HepG2 (cell line): ENCODE measurements around the gene ZNF500. TPM values are rescaled to one million over a fixed set of nuclear protein-coding genes. Genes with fewer than 3 reads are reported as not detected.
A peak's percentile ranks its signal among the peaks of the same experiment; 100 is the strongest.

Experiments used
- E2F5 ChIP-seq: sonication (generic); formaldehyde crosslinking; conservative IDR thresholded peaks from 2 replicates; pipeline ENCODE4 v1.4.0; 2020; ENCODE audit warnings: missing genetic modification reagents
- GZF1 ChIP-seq: sonication (generic); formaldehyde crosslinking; IDR thresholded peaks from 2 replicates; pipeline ENCODE4 v1.5.1; 2020; ENCODE audit warnings: mild to moderate bottlenecking, missing genetic modification reagents
- IKZF4 ChIP-seq: sonication (generic); formaldehyde crosslinking; IDR thresholded peaks from 2 replicates; pipeline ENCODE4 v1.5.1; 2020; ENCODE audit warnings: borderline replicate concordance, mild to moderate bottlenecking, low read depth, missing genetic modification reagents; ENCODE audit errors: not compliant biosample characterization
- ISX ChIP-seq: sonication (generic); formaldehyde crosslinking; conservative IDR thresholded peaks from 2 replicates; pipeline ENCODE4 v1.5.0; 2020; ENCODE audit warnings: missing genetic modification reagents
- KDM5B ChIP-seq: sonication (generic); formaldehyde crosslinking; IDR thresholded peaks from 2 replicates; pipeline ENCODE4 v1.4.0; 2020; ENCODE audit warnings: missing genetic modification reagents, mild to moderate bottlenecking, borderline replicate concordance
- MBNL3 ChIP-seq: fragments of 250-450 bp; sonication (Bioruptor Pico); conservative IDR thresholded peaks from 2 replicates; pipeline ENCODE4 v1.8.0; 2022; ENCODE audit warnings: mild to moderate bottlenecking, inconsistent platforms
- MEIS2 ChIP-seq: sonication (generic); formaldehyde crosslinking; IDR thresholded peaks from 2 replicates; pipeline ENCODE4 v1.9.0; 2021; ENCODE audit warnings: mild to moderate bottlenecking, missing genetic modification reagents
- PRPF4 ChIP-seq: fragments of 200-400 bp; formaldehyde crosslinking; IDR thresholded peaks from 2 replicates; pipeline ENCODE4 v1.6.1; 2016; ENCODE audit warnings: low read length, low read depth; ENCODE audit not compliant: poor library complexity, severe bottlenecking
- RORA ChIP-seq: sonication (generic); formaldehyde crosslinking; IDR thresholded peaks from 2 replicates; pipeline ENCODE4 v1.5.0; 2020; ENCODE audit warnings: mild to moderate bottlenecking, missing genetic modification reagents, moderate library complexity
- SMAD9 ChIP-seq: sonication (generic); formaldehyde crosslinking; IDR thresholded peaks from 2 replicates; pipeline ENCODE4 v1.5.1; 2020; ENCODE audit warnings: mild to moderate bottlenecking, missing genetic modification reagents
- TBL1XR1 ChIP-seq: fragments of 150-350 bp; IDR thresholded peaks from 2 replicates; pipeline ENCODE4 v1.6.1; 2014; ENCODE audit warnings: borderline replicate concordance, low read length; ENCODE audit not compliant: partially characterized antibody
- U2AF1 ChIP-seq: fragments of 200-400 bp; formaldehyde crosslinking; optimal IDR thresholded peaks from 2 replicates; pipeline ENCODE3; 2017; ENCODE audit warnings: mild to moderate bottlenecking, low read depth, low read length
- ZNF598 ChIP-seq: sonication (generic); formaldehyde crosslinking; IDR thresholded peaks from 2 replicates; pipeline ENCODE4 v1.5.1; 2020; ENCODE audit warnings: mild to moderate bottlenecking, missing genetic modification reagents, borderline replicate concordance
- ZNF792 ChIP-seq: IDR thresholded peaks from 2 replicates; pipeline ENCODE4 v1.6.1; 2016
- polyA plus RNA-seq, 8 experiments: library from polyadenylated mRNA; depleted of rRNA in 3 of 8; stranded (reverse) in 7 of 8; unstranded in 1 of 8; fragments of >200 nt; fragmentation: Illumina TruSeq in 4 of 8; extraction: Trizol in 4 of 8; gene quantifications; 2 replicates each; pipeline versions ENCODE4 v1.2.1 to v1.2.3, GENCODE V29; 2011 to 2016; ENCODE audit warnings: low read depth in 4 of 8, missing spikeins in 1 of 8, mixed read lengths in 1 of 8; ENCODE audit not compliant: insufficient read depth in 1 of 8
- total RNA-seq, 5 experiments: library from RNA; depleted of rRNA; stranded (reverse); fragments of >200 nt; fragmentation: Illumina TruSeq; extraction: Trizol; gene quantifications; 2 replicates each; pipeline ENCODE4 v1.2.3, GENCODE V29; 2016; ENCODE audit warnings: low read depth in 1 of 5
- TF ChIP-seq, protein P1 (sequence below): sonication (generic); formaldehyde crosslinking; conservative IDR thresholded peaks from 2 replicates; pipeline ENCODE4 v1.5.0; 2020; ENCODE audit warnings: missing genetic modification reagents
- TF ChIP-seq, protein P2 (sequence below): IDR thresholded peaks from 2 replicates; pipeline ENCODE4 v1.6.1; 2016
- TF ChIP-seq, protein P3 (sequence below): sonication (generic); formaldehyde crosslinking; IDR thresholded peaks from 2 replicates; pipeline ENCODE4 v1.4.0; 2020; ENCODE audit warnings: mild to moderate bottlenecking, missing genetic modification reagents, borderline replicate concordance
- TF ChIP-seq, protein P4 (sequence below): sonication (generic); formaldehyde crosslinking; IDR thresholded peaks from 2 replicates; pipeline ENCODE4 v1.4.0; 2020; ENCODE audit warnings: missing genetic modification reagents

The ZNF500 gene
- total and polyA plus RNA-seq, 2 of the 13 experiments (the other 11 are each of a cell fraction or from before 2014, with no cell fraction given), result 6.1 to 12.2 TPM

DNA sequence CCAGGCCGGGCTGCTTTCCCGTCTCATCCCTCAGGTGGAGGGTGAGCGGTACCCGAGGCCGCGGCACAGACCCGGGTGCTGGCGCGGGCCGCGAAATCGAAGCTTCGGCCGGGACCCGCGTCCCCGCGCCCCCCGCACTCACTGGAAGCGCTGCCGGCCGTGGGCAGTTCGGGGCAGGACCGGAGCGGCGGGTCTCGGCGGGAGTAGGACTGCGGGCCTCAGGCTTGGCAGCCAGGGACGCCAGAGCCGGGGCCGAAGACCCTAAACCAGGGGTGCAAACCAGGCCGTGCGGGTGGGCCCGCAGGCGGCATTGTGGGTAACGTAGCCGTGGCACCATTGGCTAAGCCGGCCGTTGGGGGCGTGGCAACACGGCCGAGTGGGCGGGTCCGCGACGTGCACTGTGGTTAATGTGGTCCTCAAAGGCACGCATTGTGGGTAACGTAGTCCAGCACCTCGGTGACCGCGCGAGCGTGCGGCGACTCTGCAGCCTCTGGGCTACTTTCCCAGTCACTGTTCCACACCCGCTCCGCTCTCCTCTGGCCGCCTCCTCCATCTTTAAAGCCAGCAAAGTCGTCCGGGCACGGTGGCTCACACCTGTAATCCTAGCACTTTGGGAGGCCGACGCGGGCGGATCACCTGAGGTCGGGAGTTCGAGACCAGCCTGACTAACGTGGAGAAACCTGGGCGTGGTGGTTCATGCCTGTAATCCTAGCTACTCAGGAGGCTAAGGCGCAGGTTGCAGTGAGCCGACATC is at the start of gene ZNF500 (continued):
- TF ChIP-seq ISX (CRISPR knock-in tag) (no peak), PRPF4 (no peak), U2AF1 (no peak), RORA (CRISPR knock-in tag) (no peak), ZNF792 (CRISPR knock-in tag) (peak; percentile 42; the same call in 1 of the 2 replicates), GZF1 (CRISPR knock-in tag) (peak; percentile 63; the same call in 1 of the 2 replicates), TBL1XR1 (peak; percentile 51), MEIS2 (CRISPR knock-in tag) (peak; percentile 68), MBNL3 (CRISPR knock-in tag) (no peak), IKZF4 (CRISPR knock-in tag) (no peak), KDM5B (CRISPR knock-in tag) (peak; percentile 88), SMAD9 (CRISPR knock-in tag) (no peak), E2F5 (CRISPR knock-in tag) (no peak), ZNF598 (peak; percentile 82; the same call in 1 of the 2 replicates)
- TF ChIP-seq, protein P1, sequence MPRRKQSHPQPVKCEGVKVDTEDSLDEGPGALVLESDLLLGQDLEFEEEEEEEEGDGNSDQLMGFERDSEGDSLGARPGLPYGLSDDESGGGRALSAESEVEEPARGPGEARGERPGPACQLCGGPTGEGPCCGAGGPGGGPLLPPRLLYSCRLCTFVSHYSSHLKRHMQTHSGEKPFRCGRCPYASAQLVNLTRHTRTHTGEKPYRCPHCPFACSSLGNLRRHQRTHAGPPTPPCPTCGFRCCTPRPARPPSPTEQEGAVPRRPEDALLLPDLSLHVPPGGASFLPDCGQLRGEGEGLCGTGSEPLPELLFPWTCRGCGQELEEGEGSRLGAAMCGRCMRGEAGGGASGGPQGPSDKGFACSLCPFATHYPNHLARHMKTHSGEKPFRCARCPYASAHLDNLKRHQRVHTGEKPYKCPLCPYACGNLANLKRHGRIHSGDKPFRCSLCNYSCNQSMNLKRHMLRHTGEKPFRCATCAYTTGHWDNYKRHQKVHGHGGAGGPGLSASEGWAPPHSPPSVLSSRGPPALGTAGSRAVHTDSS (CRISPR knock-in tag), result no peak
- TF ChIP-seq, protein P2, sequence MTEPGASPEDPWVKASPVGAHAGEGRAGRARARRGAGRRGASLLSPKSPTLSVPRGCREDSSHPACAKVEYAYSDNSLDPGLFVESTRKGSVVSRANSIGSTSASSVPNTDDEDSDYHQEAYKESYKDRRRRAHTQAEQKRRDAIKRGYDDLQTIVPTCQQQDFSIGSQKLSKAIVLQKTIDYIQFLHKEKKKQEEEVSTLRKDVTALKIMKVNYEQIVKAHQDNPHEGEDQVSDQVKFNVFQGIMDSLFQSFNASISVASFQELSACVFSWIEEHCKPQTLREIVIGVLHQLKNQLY (CRISPR knock-in tag), result 0 out of 2 replicates have a peak, but pooled peaks have one; percentile 6
- TF ChIP-seq, protein P3, sequence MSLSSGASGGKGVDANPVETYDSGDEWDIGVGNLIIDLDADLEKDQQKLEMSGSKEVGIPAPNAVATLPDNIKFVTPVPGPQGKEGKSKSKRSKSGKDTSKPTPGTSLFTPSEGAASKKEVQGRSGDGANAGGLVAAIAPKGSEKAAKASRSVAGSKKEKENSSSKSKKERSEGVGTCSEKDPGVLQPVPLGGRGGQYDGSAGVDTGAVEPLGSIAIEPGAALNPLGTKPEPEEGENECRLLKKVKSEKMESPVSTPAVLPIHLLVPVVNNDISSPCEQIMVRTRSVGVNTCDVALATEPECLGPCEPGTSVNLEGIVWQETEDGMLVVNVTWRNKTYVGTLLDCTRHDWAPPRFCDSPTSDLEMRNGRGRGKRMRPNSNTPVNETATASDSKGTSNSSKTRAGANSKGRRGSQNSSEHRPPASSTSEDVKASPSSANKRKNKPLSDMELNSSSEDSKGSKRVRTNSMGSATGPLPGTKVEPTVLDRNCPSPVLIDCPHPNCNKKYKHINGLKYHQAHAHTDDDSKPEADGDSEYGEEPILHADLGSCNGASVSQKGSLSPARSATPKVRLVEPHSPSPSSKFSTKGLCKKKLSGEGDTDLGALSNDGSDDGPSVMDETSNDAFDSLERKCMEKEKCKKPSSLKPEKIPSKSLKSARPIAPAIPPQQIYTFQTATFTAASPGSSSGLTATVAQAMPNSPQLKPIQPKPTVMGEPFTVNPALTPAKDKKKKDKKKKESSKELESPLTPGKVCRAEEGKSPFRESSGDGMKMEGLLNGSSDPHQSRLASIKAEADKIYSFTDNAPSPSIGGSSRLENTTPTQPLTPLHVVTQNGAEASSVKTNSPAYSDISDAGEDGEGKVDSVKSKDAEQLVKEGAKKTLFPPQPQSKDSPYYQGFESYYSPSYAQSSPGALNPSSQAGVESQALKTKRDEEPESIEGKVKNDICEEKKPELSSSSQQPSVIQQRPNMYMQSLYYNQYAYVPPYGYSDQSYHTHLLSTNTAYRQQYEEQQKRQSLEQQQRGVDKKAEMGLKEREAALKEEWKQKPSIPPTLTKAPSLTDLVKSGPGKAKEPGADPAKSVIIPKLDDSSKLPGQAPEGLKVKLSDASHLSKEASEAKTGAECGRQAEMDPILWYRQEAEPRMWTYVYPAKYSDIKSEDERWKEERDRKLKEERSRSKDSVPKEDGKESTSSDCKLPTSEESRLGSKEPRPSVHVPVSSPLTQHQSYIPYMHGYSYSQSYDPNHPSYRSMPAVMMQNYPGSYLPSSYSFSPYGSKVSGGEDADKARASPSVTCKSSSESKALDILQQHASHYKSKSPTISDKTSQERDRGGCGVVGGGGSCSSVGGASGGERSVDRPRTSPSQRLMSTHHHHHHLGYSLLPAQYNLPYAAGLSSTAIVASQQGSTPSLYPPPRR (CRISPR knock-in tag), result no peak
- TF ChIP-seq, protein P4, sequence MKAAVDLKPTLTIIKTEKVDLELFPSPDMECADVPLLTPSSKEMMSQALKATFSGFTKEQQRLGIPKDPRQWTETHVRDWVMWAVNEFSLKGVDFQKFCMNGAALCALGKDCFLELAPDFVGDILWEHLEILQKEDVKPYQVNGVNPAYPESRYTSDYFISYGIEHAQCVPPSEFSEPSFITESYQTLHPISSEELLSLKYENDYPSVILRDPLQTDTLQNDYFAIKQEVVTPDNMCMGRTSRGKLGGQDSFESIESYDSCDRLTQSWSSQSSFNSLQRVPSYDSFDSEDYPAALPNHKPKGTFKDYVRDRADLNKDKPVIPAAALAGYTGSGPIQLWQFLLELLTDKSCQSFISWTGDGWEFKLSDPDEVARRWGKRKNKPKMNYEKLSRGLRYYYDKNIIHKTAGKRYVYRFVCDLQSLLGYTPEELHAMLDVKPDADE (CRISPR knock-in tag), result no peak
